PFSK-1 (cell line): ENCODE results near the gene OR9Q1.

Experiments
- FOXP2 ChIP-seq: optimal IDR thresholded peaks from 2 replicates; pipeline ENCODE3; 2011; ENCODE audit warnings: borderline replicate concordance, control low read depth, inconsistent platforms; ENCODE audit not compliant: insufficient read depth; ENCODE audit errors: extremely low read length, extremely low read depth
- POLR2AphosphoS5 ChIP-seq: IDR thresholded peaks from 2 replicates; pipeline ENCODE4 v1.6.1; 2012; ENCODE audit warnings: low read depth, mild to moderate bottlenecking, control low read depth, low read length, moderate library complexity
- REST ChIP-seq, 2 experiments: IDR thresholded peaks; 2 replicates each; pipeline versions ENCODE4 v1.6.1 to v1.8.0; 2011 to 2012; ENCODE audit warnings: low read depth in 2 of 2, low read length in 2 of 2, control low read depth in 1 of 2, inconsistent platforms in 1 of 2, mild to moderate bottlenecking in 1 of 2, moderate library complexity in 1 of 2; ENCODE audit not compliant: insufficient read depth in 1 of 2
- SIN3A ChIP-seq: IDR thresholded peaks from 2 replicates; pipeline ENCODE4 v1.6.1; 2012; ENCODE audit warnings: mild to moderate bottlenecking, low read length, moderate library complexity, borderline replicate concordance; ENCODE audit not compliant: insufficient read depth
- TAF1 ChIP-seq: IDR thresholded peaks from 2 replicates; pipeline ENCODE4 v1.6.1; 2012; ENCODE audit warnings: low read length, control low read depth, borderline replicate concordance; ENCODE audit not compliant: insufficient read depth

The OR9Q1 gene

GRCh38 chr11:58135171-58135570 lies 111.5 kb downstream of the OR9Q1 start:
- TF ChIP-seq POLR2AphosphoS5 (no peak), REST (IDR thresholded peaks at IDR 0.05; ENCODE audit: insufficient read depth in 1 of 2, low read depth in 2 of 2, low read length in 2 of 2) (no peak), SIN3A (no peak), TAF1 (no peak), FOXP2 (no peak)

- TF ChIP-seq SIN3A, result no peak
- TF ChIP-seq TAF1, result no peak
- no peak for TF ChIP-seq POLR2AphosphoS5
- TF ChIP-seq REST (IDR thresholded peaks at IDR 0.05; ENCODE audit: insufficient read depth in 1 of 2, low read depth in 2 of 2, low read length in 2 of 2), result no peak
- TF ChIP-seq FOXP2, result no peak
Measured at GRCh38 chr11:58142761-58143160, 119.1 kb downstream of the OR9Q1 start.

- TF ChIP-seq TAF1, result no peak
- TF ChIP-seq POLR2AphosphoS5, result no peak
- TF ChIP-seq SIN3A, result no peak
- no peak for TF ChIP-seq REST (IDR thresholded peaks at IDR 0.05; ENCODE audit: insufficient read depth in 1 of 2, low read depth in 2 of 2, low read length in 2 of 2)
- no peak for TF ChIP-seq FOXP2
Measured at GRCh38 chr11:58152781-58153180, 129.1 kb downstream of the OR9Q1 start.

- no peak for TF ChIP-seq TAF1
- no peak for TF ChIP-seq FOXP2
- TF ChIP-seq SIN3A, result no peak
- TF ChIP-seq REST (IDR thresholded peaks at IDR 0.05; ENCODE audit: insufficient read depth in 1 of 2, low read depth in 2 of 2, low read length in 2 of 2), result no peak
- TF ChIP-seq POLR2AphosphoS5, result no peak
Measured at GRCh38 chr11:58164389-58164788, 140.7 kb downstream of the OR9Q1 start.

- TF ChIP-seq REST (IDR thresholded peaks at IDR 0.05; ENCODE audit: insufficient read depth in 1 of 2, low read depth in 2 of 2, low read length in 2 of 2), result no peak
- no peak for TF ChIP-seq FOXP2
- no peak for TF ChIP-seq SIN3A
Measured at GRCh38 chr11:58164990-58165389, 141.3 kb downstream of the OR9Q1 start.
